Esophagus muscularis mucosa (tissue), 4 donors: ENCODE measurements around the gene ATP6V1B1. TPM values are rescaled to one million over a fixed set of nuclear protein-coding genes. Genes with fewer than 3 reads are reported as not detected.
A peak's percentile ranks its signal among the peaks of the same experiment; 100 is the strongest.

Experiments used
- DNase-seq: peaks from one replicate; pipeline ENCODE4 v3.0.0-alpha.2; 2017; ENCODE audit errors: extremely low spot score
- H3K27ac ChIP-seq, 4 donors: fragments of 200-600 bp; sonication (generic); replicated peaks in 1 of 4; 1 replicate in 3 of 4; 2 replicates in 1 of 4; pipeline ENCODE4 v1.5.1; 2016 to 2019; ENCODE audit warnings: mild to moderate bottlenecking in 1 of 4
- H3K27me3 ChIP-seq, 4 donors: fragments of 200-600 bp; sonication (generic); one replicate each; pipeline versions ENCODE4 v1.5.1 to v1.6.0; 2016 to 2019
- H3K36me3 ChIP-seq, 4 donors: fragments of 200-600 bp; sonication (generic); one replicate each; pipeline ENCODE4 v1.5.1; 2016 to 2019
- H3K4me1 ChIP-seq, 4 donors: fragments of 200-600 bp; sonication (generic); one replicate each; pipeline ENCODE4 v1.5.1; 2016 to 2019
- H3K4me3 ChIP-seq, 4 donors: fragments of 200-600 bp; sonication (generic); 1 replicate in 2 of 4; 2 replicates in 2 of 4; pipeline ENCODE4 v1.5.1; 2016 to 2019; ENCODE audit warnings: mild to moderate bottlenecking in 4 of 4, moderate library complexity in 1 of 4
- H3K9me3 ChIP-seq, 4 donors: fragments of 200-600 bp; sonication (generic); 1 replicate in 3 of 4; 2 replicates in 1 of 4; pipeline ENCODE4 v1.5.1; 2016 to 2019
- CTCF ChIP-seq, 3 experiments: fragments of 200-600 bp in 2 of 3; fragments of 450-650 bp in 1 of 3; sonication (generic) in 2 of 3; IDR thresholded peaks; one replicate each; pipeline ENCODE4 v1.5.1; 2017 to 2019; ENCODE audit warnings: antibody characterized with exemption in 3 of 3, mild to moderate bottlenecking in 2 of 3, moderate library complexity in 1 of 3
- EP300 ChIP-seq: sonication (generic); formaldehyde crosslinking; IDR thresholded peaks from one replicate; pipeline ENCODE4 v1.6.1; 2017; ENCODE audit warnings: antibody characterized with exemption
- POLR2A ChIP-seq: fragments of 450-650 bp; IDR thresholded peaks from one replicate; pipeline ENCODE4 v1.6.1; 2017; ENCODE audit warnings: antibody characterized with exemption, moderate library complexity, mild to moderate bottlenecking, low read depth
- POLR2AphosphoS5 ChIP-seq, 2 donors: sonication (generic); formaldehyde crosslinking; IDR thresholded peaks; one replicate each; pipeline ENCODE4 v1.6.1; 2017; ENCODE audit warnings: antibody characterized with exemption in 2 of 2
- WGBS: methylation state at CpG from one replicate; pipeline ENCODE4 v1.1.5; 2018; 5-methylcytosine and 5-hydroxymethylcytosine counted together
- intact Hi-C: fragments of 100-400 bp; cut with DNase I; formaldehyde crosslinking; loops from one replicate; pipeline ENCODE4 v1.15.1; 2023
- total RNA-seq, 4 donors: library from RNA; depleted of rRNA; stranded (reverse); fragments of >200 nt; gene quantifications; one replicate each; pipeline versions ENCODE4 v1.1.0 to v1.2.1, GENCODE V29; 2016

Gene ATP6V1B1
- total RNA-seq, 4 donors from 2014 or later: 0.83 to 1.6 TPM; not detected in 2

DNA sequence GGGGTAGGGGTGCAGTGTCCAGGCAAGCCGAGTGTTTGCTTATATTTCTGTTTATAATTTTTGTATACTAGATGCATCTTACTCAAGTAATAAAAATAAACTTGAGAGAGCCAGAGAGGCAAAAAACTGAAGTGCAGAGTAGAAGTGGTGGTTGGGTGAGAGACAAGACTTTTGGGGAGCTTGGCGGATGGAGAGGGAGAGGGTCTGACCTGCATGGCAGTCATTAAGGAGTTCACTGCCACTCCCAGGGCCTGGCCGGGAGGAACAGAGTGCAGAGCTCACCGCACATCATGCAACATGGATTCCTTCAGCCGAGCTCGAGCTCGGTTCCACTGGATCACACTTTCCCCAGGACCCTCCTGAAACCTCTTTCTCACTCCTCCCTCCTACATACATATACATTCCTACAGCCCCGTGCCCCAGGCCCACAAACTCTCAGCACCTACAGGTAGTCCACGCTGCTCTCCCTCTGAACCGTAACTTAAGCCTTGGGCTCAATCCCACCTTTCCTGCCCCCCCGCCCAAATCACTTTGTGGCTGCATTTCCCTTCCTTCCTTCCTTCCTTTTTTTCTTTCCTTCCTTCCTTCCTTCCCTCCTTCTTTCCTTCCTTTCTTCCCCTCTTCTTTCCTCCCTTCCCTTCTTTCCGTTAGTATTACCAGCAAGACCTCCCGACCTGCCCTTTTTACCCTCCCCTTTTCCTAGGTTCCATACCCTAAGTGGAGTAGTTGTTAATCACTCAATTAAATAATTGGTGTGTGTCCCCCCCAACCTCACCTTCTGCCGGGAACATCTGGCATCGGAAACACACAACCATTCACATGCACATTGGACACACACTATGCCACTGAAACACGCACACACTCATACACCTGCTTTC is 37.1 kb upstream of the ATP6V1B1 start:
- 24% methylated on average over 16 of the region's 16 CpGs for WGBS
- Histone ChIP-seq H3K27ac (no peak overlapping the region), H3K36me3 (no peaks in the 10 kb centered on the region), H3K4me3 (peak overlapping the region in 1 of 4 donors; percentile 59), H3K9me3 (no peaks in the 10 kb centered on the region), H3K4me1 (peaks cover 25 to 41% (median 30%) of the 10 kb centered on the region in 4 donors), H3K27me3 (peaks cover 3 to 100% (median 48%) of the 10 kb centered on the region in 4 donors)
- intact Hi-C loops: no loop called here
- TF ChIP-seq EP300: no peak
- no peak for TF ChIP-seq CTCF (IDR thresholded peaks at IDR 0.05)
- no peak for TF ChIP-seq POLR2A
- no peak for TF ChIP-seq POLR2AphosphoS5 (IDR thresholded peaks at IDR 0.05)
- no peak for DNase-seq

DNA sequence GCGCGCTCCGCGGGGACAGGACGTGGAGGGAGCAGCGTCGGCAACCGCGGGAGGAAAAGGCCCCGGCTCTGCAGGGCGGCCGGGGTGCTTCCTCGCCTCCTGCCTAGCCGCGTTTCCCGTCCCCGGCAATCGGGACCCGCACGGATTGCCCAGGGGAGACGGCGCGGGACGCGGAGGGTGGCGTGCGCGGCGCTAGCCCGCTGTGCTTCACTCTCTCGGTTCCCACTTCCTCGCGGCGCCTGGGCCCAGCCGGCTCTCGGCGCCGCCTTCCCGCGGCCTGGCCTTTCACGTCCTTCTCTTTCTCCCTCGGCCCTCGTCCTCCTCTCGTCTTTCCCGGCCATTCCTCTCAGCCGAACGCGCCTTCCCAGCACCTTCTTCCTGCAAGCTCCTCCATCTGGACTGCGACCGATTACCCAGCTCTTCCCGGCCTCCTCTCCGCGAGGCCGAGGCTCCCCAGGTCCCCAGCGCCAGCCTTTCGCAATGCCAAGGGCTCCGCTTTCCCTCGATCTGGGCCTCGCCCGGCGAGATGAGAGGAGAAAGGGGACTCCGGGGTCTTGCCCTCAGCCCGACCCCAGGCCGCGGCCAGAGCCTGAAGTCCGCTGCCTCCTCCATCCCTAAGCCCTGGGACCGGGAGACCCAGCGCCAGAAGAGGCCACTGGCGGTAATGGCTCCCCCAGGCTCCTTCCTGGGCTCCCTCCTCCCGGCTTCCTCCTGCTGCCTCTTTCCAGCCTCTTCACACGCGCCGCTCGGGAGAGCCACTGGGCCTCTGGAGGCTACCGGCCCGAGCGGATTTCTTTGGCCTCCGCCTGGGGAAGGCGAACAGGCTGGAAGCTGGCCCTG is 34.3 kb upstream of the ATP6V1B1 start:
- H3K4me3 ChIP-seq: peak overlapping the region; percentile 54 to 59 (median 58)
- H3K36me3 ChIP-seq: no peaks in the 10 kb centered on the region
- H3K9me3 ChIP-seq: no peaks in the 10 kb centered on the region
- peaks cover 3 to 100% (median 70%) of the 10 kb centered on the region in 4 donors for H3K27me3 ChIP-seq
- peaks cover 25 to 41% (median 37%) of the 10 kb centered on the region in 4 donors for H3K4me1 ChIP-seq
- peak overlapping the region in 1 of 4 donors; percentile 30 for H3K27ac ChIP-seq
- intact Hi-C loops: no loop called here
- TF ChIP-seq POLR2AphosphoS5 (IDR thresholded peaks at IDR 0.05) (no peak), EP300 (no peak)
- 8% methylated on average over 50 of the region's 79 CpGs for WGBS
- peak; percentile 89 for DNase-seq

DNA sequence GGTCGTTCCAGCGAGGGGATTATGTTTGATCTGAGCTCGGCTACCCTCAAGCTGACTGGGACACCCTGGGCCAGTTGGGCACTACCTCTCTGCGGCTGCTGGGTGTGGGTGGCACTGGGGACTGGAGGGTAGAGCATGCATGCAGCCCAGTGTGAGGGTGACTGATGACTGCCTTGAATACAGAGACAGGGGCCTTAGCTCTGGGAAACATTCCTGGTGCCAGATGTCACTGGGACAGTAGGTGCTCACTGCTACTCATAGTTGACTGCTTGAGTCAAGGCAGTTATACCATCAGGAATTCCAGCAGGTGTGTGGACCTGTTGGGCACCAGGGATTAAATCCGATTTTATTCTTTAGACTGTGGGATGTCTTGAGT is 33.6 kb upstream of the ATP6V1B1 start:
- Histone ChIP-seq H3K27ac (no peak overlapping the region), H3K4me1 (peaks cover 25 to 41% (median 37%) of the 10 kb centered on the region in 4 donors), H3K9me3 (no peaks in the 10 kb centered on the region), H3K36me3 (no peaks in the 10 kb centered on the region), H3K27me3 (peaks cover 3 to 100% (median 69%) of the 10 kb centered on the region in 4 donors), H3K4me3 (peak overlapping the region; percentile 54 to 59 (median 58))
- DNase-seq: peak; percentile 57
- WGBS: 81% methylated on average over 2 of the region's 5 CpGs
- intact Hi-C loops: no loop called here
- TF ChIP-seq EP300 (no peak), POLR2A (no peak), POLR2AphosphoS5 (IDR thresholded peaks at IDR 0.05) (no peak), CTCF (IDR thresholded peaks at IDR 0.05) (no peak)

DNA sequence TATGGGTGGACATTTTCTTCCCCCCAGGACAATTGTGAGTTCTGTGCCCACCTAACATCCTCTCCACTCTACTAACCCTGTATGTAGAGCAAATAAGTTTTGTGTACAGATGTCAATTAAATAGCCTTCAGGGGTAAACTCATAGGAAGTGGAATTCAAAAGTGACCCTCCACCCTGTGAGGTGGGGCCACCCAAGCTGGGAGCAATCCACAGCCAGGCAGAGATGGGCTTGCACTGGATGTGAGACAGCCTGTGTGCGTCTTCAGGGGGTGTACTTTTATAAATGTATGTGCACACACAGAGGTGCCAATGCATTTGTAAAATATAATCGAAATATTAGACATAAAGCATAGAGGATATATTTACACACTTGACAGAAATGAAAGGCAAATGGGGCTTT is 33.1 kb upstream of the ATP6V1B1 start:
- Histone ChIP-seq H3K4me1 (peaks cover 25 to 46% (median 40%) of the 10 kb centered on the region in 4 donors), H3K4me3 (no peak overlapping the region), H3K27me3 (peaks cover 3 to 100% (median 70%) of the 10 kb centered on the region in 4 donors), H3K27ac (no peak overlapping the region), H3K9me3 (no peaks in the 10 kb centered on the region), H3K36me3 (no peaks in the 10 kb centered on the region)
- TF ChIP-seq POLR2AphosphoS5 (IDR thresholded peaks at IDR 0.05) (no peak), POLR2A (no peak)
- intact Hi-C loops: no loop called here
- 70% methylated on average over 2 of the region's 2 CpGs for WGBS
- peak; percentile 82 for DNase-seq

- TF ChIP-seq POLR2AphosphoS5 (IDR thresholded peaks at IDR 0.05): no peak
- TF ChIP-seq CTCF (IDR thresholded peaks at IDR 0.05): no peak
- no peak for TF ChIP-seq POLR2A
- no peak for TF ChIP-seq EP300
- no peak for DNase-seq
- Histone ChIP-seq H3K27me3 (peaks cover 3 to 100% (median 68%) of the 10 kb centered on the region in 4 donors), H3K36me3 (no peaks in the 10 kb centered on the region), H3K9me3 (no peaks in the 10 kb centered on the region), H3K27ac (no peak overlapping the region), H3K4me3 (no peak overlapping the region), H3K4me1 (peaks cover 25 to 46% (median 39%) of the 10 kb centered on the region in 4 donors)
- intact Hi-C loops: no loop called here
Measured at GRCh38 chr2:70903171-70903570, 32.5 kb upstream of the ATP6V1B1 start.
